ENCODE measurements around the gene DNAJC2. TPM values are rescaled to one million over a fixed set of nuclear protein-coding genes. Genes with fewer than 3 reads are reported as not detected.

Gene DNAJC2
- polyA plus RNA-seq, 1 donor from 2014 or later, result 29.7 TPM

Small RNA genes within 50 kb of the gene (small RNA-seq; reads per million reads assigned to genes)
- 0 reads per million in 3 experiments for gene RPS29P16

Other genes with a start within 250 kb of the DNAJC2 start
- gene NAPEPLD, start 195.7 kb downstream of the DNAJC2 start, polyA plus RNA-seq, result 8.4 and 8.8 TPM in 2 replicates
- gene PMPCB, start 47.3 kb downstream of the DNAJC2 start, polyA plus RNA-seq, result 130 and 138 TPM in 2 replicates
- 192 and 206 TPM in 2 replicates for gene PSMC2, start 2.9 kb upstream of the DNAJC2 start, polyA plus RNA-seq
- gene SLC26A5, start 101.4 kb upstream of the DNAJC2 start, polyA plus RNA-seq, result not detected in 2 replicates